ENCODE results near the gene AHR.

Gene AHR

GRCh38 chr7:17307969-17308648, 9.7 kb downstream of the AHR start:
- H3K9ac ChIP-seq (ENCODE audit: low read length) = no peak overlapping the region
- no peaks in the 10 kb centered on the region for H3K27me3 ChIP-seq (ENCODE audit: control insufficient read depth, insufficient read depth, low read length)
- H3K4me3 ChIP-seq (ENCODE audit: low read length) = no peak overlapping the region
- peaks cover 3% of the 10 kb centered on the region for H3K36me3 ChIP-seq (ENCODE audit: control insufficient read depth, insufficient read depth, low read length)
- H3K27ac ChIP-seq (ENCODE audit: low read depth, low read length) = no peak overlapping the region
- peaks cover 15% of the 10 kb centered on the region for H3K4me1 ChIP-seq (ENCODE audit: control insufficient read depth, insufficient read depth, low read length)

- H3K4me3 ChIP-seq (ENCODE audit: low read length) = no peak overlapping the region
- H3K9ac ChIP-seq (ENCODE audit: low read length) = no peak overlapping the region
- peaks cover 3% of the 10 kb centered on the region for H3K36me3 ChIP-seq (ENCODE audit: control insufficient read depth, insufficient read depth, low read length)
- no peaks in the 10 kb centered on the region for H3K27me3 ChIP-seq (ENCODE audit: control insufficient read depth, insufficient read depth, low read length)
- peaks cover 8% of the 10 kb centered on the region for H3K4me1 ChIP-seq (ENCODE audit: control insufficient read depth, insufficient read depth, low read length)
- no peak overlapping the region for H3K27ac ChIP-seq (ENCODE audit: low read depth, low read length)
These were observed 12.7 kb downstream of the AHR start for GRCh38 chr7:17311194-17311593.

- H3K9ac ChIP-seq (ENCODE audit: low read length) = no peak overlapping the region
- peaks cover 3% of the 10 kb centered on the region for H3K36me3 ChIP-seq (ENCODE audit: control insufficient read depth, insufficient read depth, low read length)
- no peak overlapping the region for H3K27ac ChIP-seq (ENCODE audit: low read depth, low read length)
- peaks cover 4% of the 10 kb centered on the region for H3K4me1 ChIP-seq (ENCODE audit: control insufficient read depth, insufficient read depth, low read length)
- no peaks in the 10 kb centered on the region for H3K27me3 ChIP-seq (ENCODE audit: control insufficient read depth, insufficient read depth, low read length)
- H3K4me3 ChIP-seq (ENCODE audit: low read length) = no peak overlapping the region
These were observed 13.5 kb downstream of the AHR start for GRCh38 chr7:17311952-17312351.

GRCh38 chr7:17312641-17313040, 14.2 kb downstream of the AHR start:
- no peak overlapping the region for H3K9ac ChIP-seq (ENCODE audit: low read length)
- no peak overlapping the region for H3K4me3 ChIP-seq (ENCODE audit: low read length)
- no peak overlapping the region for H3K27ac ChIP-seq (ENCODE audit: low read depth, low read length)

GRCh38 chr7:17313194-17313593, 14.7 kb downstream of the AHR start:
- no peak overlapping the region for H3K4me3 ChIP-seq (ENCODE audit: low read length)
- peaks cover 3% of the 10 kb centered on the region for H3K36me3 ChIP-seq (ENCODE audit: control insufficient read depth, insufficient read depth, low read length)
- H3K27me3 ChIP-seq (ENCODE audit: control insufficient read depth, insufficient read depth, low read length) = no peaks in the 10 kb centered on the region
- H3K9ac ChIP-seq (ENCODE audit: low read length) = no peak overlapping the region
- no peak overlapping the region for H3K27ac ChIP-seq (ENCODE audit: low read depth, low read length)
- H3K4me1 ChIP-seq (ENCODE audit: control insufficient read depth, insufficient read depth, low read length) = peaks cover 2% of the 10 kb centered on the region

More at GRCh38 chr7:17312641-17313040, 14.2 kb downstream of the AHR start:
- peaks cover 4% of the 10 kb centered on the region for H3K4me1 ChIP-seq (ENCODE audit: control insufficient read depth, insufficient read depth, low read length)
- H3K27me3 ChIP-seq (ENCODE audit: control insufficient read depth, insufficient read depth, low read length) = no peaks in the 10 kb centered on the region
- H3K36me3 ChIP-seq (ENCODE audit: control insufficient read depth, insufficient read depth, low read length) = peaks cover 3% of the 10 kb centered on the region

GRCh38 chr7:17315974-17316373, 17.5 kb downstream of the AHR start:
- Histone ChIP-seq H3K4me1 (ENCODE audit: control insufficient read depth, insufficient read depth, low read length) (peaks cover 6% of the 10 kb centered on the region), H3K9ac (ENCODE audit: low read length) (no peak overlapping the region), H3K27me3 (ENCODE audit: control insufficient read depth, insufficient read depth, low read length) (no peaks in the 10 kb centered on the region), H3K4me3 (ENCODE audit: low read length) (no peak overlapping the region), H3K36me3 (ENCODE audit: control insufficient read depth, insufficient read depth, low read length) (peaks cover 3% of the 10 kb centered on the region), H3K27ac (ENCODE audit: low read depth, low read length) (no peak overlapping the region)

GRCh38 chr7:17318146-17318545, 19.7 kb downstream of the AHR start:
- H3K36me3 ChIP-seq (ENCODE audit: control insufficient read depth, insufficient read depth, low read length) = no peaks in the 10 kb centered on the region
- H3K27me3 ChIP-seq (ENCODE audit: control insufficient read depth, insufficient read depth, low read length) = no peaks in the 10 kb centered on the region
- H3K4me3 ChIP-seq (ENCODE audit: low read length) = no peak overlapping the region
- no peak overlapping the region for H3K27ac ChIP-seq (ENCODE audit: low read depth, low read length)
- H3K4me1 ChIP-seq (ENCODE audit: control insufficient read depth, insufficient read depth, low read length) = peaks cover 6% of the 10 kb centered on the region
- no peak overlapping the region for H3K9ac ChIP-seq (ENCODE audit: low read length)

- Histone ChIP-seq H3K36me3 (ENCODE audit: control insufficient read depth, insufficient read depth, low read length) (no peaks in the 10 kb centered on the region), H3K9ac (ENCODE audit: low read length) (no peak overlapping the region), H3K27ac (ENCODE audit: low read depth, low read length) (no peak overlapping the region), H3K4me1 (ENCODE audit: control insufficient read depth, insufficient read depth, low read length) (peaks cover 6% of the 10 kb centered on the region), H3K4me3 (ENCODE audit: low read length) (no peak overlapping the region), H3K27me3 (ENCODE audit: control insufficient read depth, insufficient read depth, low read length) (no peaks in the 10 kb centered on the region)
These were observed 21.0 kb downstream of the AHR start for GRCh38 chr7:17319164-17320101.

- Histone ChIP-seq H3K27me3 (ENCODE audit: control insufficient read depth, insufficient read depth, low read length) (no peaks in the 10 kb centered on the region), H3K4me3 (ENCODE audit: low read length) (no peak overlapping the region), H3K36me3 (ENCODE audit: control insufficient read depth, insufficient read depth, low read length) (no peaks in the 10 kb centered on the region), H3K4me1 (ENCODE audit: control insufficient read depth, insufficient read depth, low read length) (peaks cover 6% of the 10 kb centered on the region), H3K27ac (ENCODE audit: low read depth, low read length) (no peak overlapping the region), H3K9ac (ENCODE audit: low read length) (no peak overlapping the region)
These were observed 21.6 kb downstream of the AHR start for GRCh38 chr7:17320102-17320497.

GRCh38 chr7:17320657-17321056, 22.2 kb downstream of the AHR start:
- Histone ChIP-seq H3K27ac (ENCODE audit: low read depth, low read length) (no peak overlapping the region), H3K4me1 (ENCODE audit: control insufficient read depth, insufficient read depth, low read length) (peaks cover 6% of the 10 kb centered on the region)

GRCh38 chr7:17325364-17325763, 26.9 kb downstream of the AHR start:
- H3K36me3 ChIP-seq (ENCODE audit: control insufficient read depth, insufficient read depth, low read length) = no peaks in the 10 kb centered on the region
- no peaks in the 10 kb centered on the region for H3K27me3 ChIP-seq (ENCODE audit: control insufficient read depth, insufficient read depth, low read length)
- H3K4me1 ChIP-seq (ENCODE audit: control insufficient read depth, insufficient read depth, low read length) = no peaks in the 10 kb centered on the region
- H3K4me3 ChIP-seq (ENCODE audit: low read length) = no peak overlapping the region
- H3K27ac ChIP-seq (ENCODE audit: low read depth, low read length) = no peak overlapping the region
- H3K9ac ChIP-seq (ENCODE audit: low read length) = no peak overlapping the region

More at GRCh38 chr7:17320657-17321056, 22.2 kb downstream of the AHR start:
- no peaks in the 10 kb centered on the region for H3K36me3 ChIP-seq (ENCODE audit: control insufficient read depth, insufficient read depth, low read length)
- H3K27me3 ChIP-seq (ENCODE audit: control insufficient read depth, insufficient read depth, low read length) = no peaks in the 10 kb centered on the region
- no peak overlapping the region for H3K4me3 ChIP-seq (ENCODE audit: low read length)
- no peak overlapping the region for H3K9ac ChIP-seq (ENCODE audit: low read length)

- H3K27ac ChIP-seq (ENCODE audit: low read depth, low read length) = no peak overlapping the region
- no peak overlapping the region for H3K4me3 ChIP-seq (ENCODE audit: low read length)
- H3K36me3 ChIP-seq (ENCODE audit: control insufficient read depth, insufficient read depth, low read length) = peaks cover 3% of the 10 kb centered on the region
- H3K27me3 ChIP-seq (ENCODE audit: control insufficient read depth, insufficient read depth, low read length) = no peaks in the 10 kb centered on the region
- no peaks in the 10 kb centered on the region for H3K4me1 ChIP-seq (ENCODE audit: control insufficient read depth, insufficient read depth, low read length)
- H3K9ac ChIP-seq (ENCODE audit: low read length) = no peak overlapping the region
These were observed 27.9 kb downstream of the AHR start for GRCh38 chr7:17326378-17326777.
